CD14-positive monocyte (primary cell): Measurements from ENCODE around the gene ZCCHC4. TPM values are rescaled to one million over a fixed set of nuclear protein-coding genes. Genes with fewer than 3 reads are reported as not detected.
"Not testable (repeated sequence)": the region's sequence is repeated elsewhere in the genome, so short reads cannot be mapped to it uniquely, and the experiment has no call there.

Experiments used
- DNase-seq, 3 donors: peaks; one replicate each; pipeline ENCODE4 v3.0.0-alpha.2; 2011 to 2022
- H2AFZ ChIP-seq: 2 replicates; pipeline ENCODE4 v1.6.0; 2012; ENCODE audit warnings: mild to moderate bottlenecking, low read depth, low read length, inconsistent platforms; ENCODE audit not compliant: insufficient read depth, poor library complexity, severe bottlenecking
- H3K27ac ChIP-seq, 2 donors: 1 replicate in 1 of 2; 2 replicates in 1 of 2; pipeline ENCODE4 v1.5.1; 2012 to 2013; ENCODE audit warnings: low read length in 2 of 2, control low read depth in 1 of 2, inconsistent platforms in 1 of 2, low read depth in 1 of 2, mild to moderate bottlenecking in 1 of 2
- H3K27me3 ChIP-seq, 2 donors: one replicate each; pipeline versions ENCODE4 v1.6.0 to v1.6.1; 2011 to 2013; ENCODE audit warnings: low read length in 2 of 2; ENCODE audit not compliant: control insufficient read depth in 2 of 2, insufficient read depth in 2 of 2
- H3K36me3 ChIP-seq, 2 donors: replicated peaks in 1 of 2; 1 replicate in 1 of 2; 2 replicates in 1 of 2; pipeline versions ENCODE4 v1.5.1 to v1.6.1; 2012 to 2013; ENCODE audit warnings: low read length in 2 of 2, control low read depth in 1 of 2, inconsistent platforms in 1 of 2, mild to moderate bottlenecking in 1 of 2; ENCODE audit not compliant: insufficient read depth in 2 of 2, control insufficient read depth in 1 of 2
- H3K4me1 ChIP-seq, 2 donors: 1 replicate in 1 of 2; 2 replicates in 1 of 2; pipeline versions ENCODE4 v1.5.1 to v1.6.1; 2012 to 2013; ENCODE audit warnings: low read length in 2 of 2, control low read depth in 1 of 2, inconsistent platforms in 1 of 2, mild to moderate bottlenecking in 1 of 2, moderate library complexity in 1 of 2; ENCODE audit not compliant: insufficient read depth in 2 of 2, control insufficient read depth in 1 of 2
- H3K4me2 ChIP-seq: replicated peaks from 2 replicates; pipeline ENCODE3; 2012; ENCODE audit warnings: low read length, moderate library complexity, mild to moderate bottlenecking; ENCODE audit not compliant: poor library complexity, severe bottlenecking; ENCODE audit errors: extremely low read depth
- H3K4me3 ChIP-seq, 3 experiments: fragments of 200-600 bp in 1 of 3; sonication (generic) in 1 of 3; replicated peaks in 1 of 3; 1 replicate in 2 of 3; 2 replicates in 1 of 3; pipeline ENCODE4 v1.5.1; 2011 to 2013; ENCODE audit warnings: low read length in 3 of 3, mild to moderate bottlenecking in 3 of 3, control low read depth in 2 of 3, low read depth in 2 of 3, inconsistent platforms in 1 of 3, moderate library complexity in 1 of 3
- H3K79me2 ChIP-seq: 2 replicates; pipeline ENCODE4 v1.6.0; 2012; ENCODE audit warnings: mild to moderate bottlenecking, control low read depth, inconsistent platforms, low read length, moderate library complexity; ENCODE audit not compliant: insufficient read depth
- H3K9ac ChIP-seq: 2 replicates; pipeline ENCODE4 v1.6.0; 2017; ENCODE audit warnings: low read length, mild to moderate bottlenecking; ENCODE audit not compliant: insufficient read depth, poor library complexity, severe bottlenecking
- H3K9me3 ChIP-seq, 2 donors: replicated peaks in 1 of 2; 1 replicate in 1 of 2; 2 replicates in 1 of 2; pipeline versions ENCODE4 v1.5.1 to v1.6.1; 2012 to 2013; ENCODE audit warnings: low read length in 2 of 2, control low read depth in 1 of 2; ENCODE audit not compliant: control insufficient read depth in 1 of 2, insufficient read depth in 1 of 2
- H4K20me1 ChIP-seq: 2 replicates; pipeline ENCODE4 v1.6.0; 2012; ENCODE audit warnings: mild to moderate bottlenecking, low read length, control low read depth, moderate library complexity; ENCODE audit not compliant: insufficient read depth
- H3K27ac Mint-ChIP-seq, 7 donors: one replicate each; pipeline ENCODE4 v1.8.0; 2020; ENCODE audit warnings: mild to moderate bottlenecking in 7 of 7, mixed read lengths in 7 of 7, moderate library complexity in 6 of 7, inconsistent platforms in 2 of 7
- H3K27me3 Mint-ChIP-seq, 3 donors: one replicate each; pipeline ENCODE4 v1.8.0; 2021 to 2022; ENCODE audit warnings: low read depth in 3 of 3, mild to moderate bottlenecking in 3 of 3, mixed read lengths in 3 of 3, moderate library complexity in 3 of 3, inconsistent platforms in 1 of 3
- H3K36me3 Mint-ChIP-seq, 2 donors: one replicate each; pipeline ENCODE4 v1.8.0; 2020; ENCODE audit warnings: mixed read lengths in 2 of 2, inconsistent platforms in 1 of 2, mild to moderate bottlenecking in 1 of 2
- H3K4me1 Mint-ChIP-seq: one replicate; pipeline ENCODE4 v1.8.0; 2020; ENCODE audit warnings: mild to moderate bottlenecking, mixed read lengths
- H3K4me3 Mint-ChIP-seq, 2 donors: one replicate each; pipeline ENCODE4 v1.8.0; 2020; ENCODE audit warnings: mild to moderate bottlenecking in 2 of 2, mixed read lengths in 2 of 2, moderate library complexity in 1 of 2
- H3K9me3 Mint-ChIP-seq, 7 donors: one replicate each; pipeline ENCODE4 v1.8.0; 2020 to 2022; ENCODE audit warnings: mixed read lengths in 7 of 7, mild to moderate bottlenecking in 6 of 7, moderate library complexity in 6 of 7, inconsistent platforms in 2 of 7
- CTCF ChIP-seq: fragments of 200-600 bp; IDR thresholded peaks from one replicate; pipeline ENCODE4 v1.8.0; 2022; ENCODE audit warnings: antibody characterized with exemption, mild to moderate bottlenecking
- whole genome bisulfite sequencing: methylation state at CpG from one replicate; pipeline ENCODE4 v1.1.5; 2013; ENCODE audit warnings: missing lambda C conversion rate; ENCODE audit not compliant: insufficient coverage; 5-methylcytosine and 5-hydroxymethylcytosine counted together
- intact Hi-C, 2 donors: fragments of 100-400 bp; cut with micrococcal nuclease; formaldehyde crosslinking; loops; one replicate each; pipeline versions ENCODE4 v1.15.0 to v1.15.1; 2023
- polyA plus RNA-seq, 3 donors: library from polyadenylated mRNA; depleted of rRNA in 1 of 3; unstranded in 2 of 3; stranded (reverse) in 1 of 3; fragments of 300-500 nt in 2 of 3; fragments of >200 nt in 1 of 3; fragmentation: Illumina TruSeq in 2 of 3; gene quantifications; 1 replicate in 2 of 3; 2 replicates in 1 of 3; pipeline ENCODE4 v1.2.3, GENCODE V29; 2012 to 2021

ZCCHC4 gene
- polyA plus RNA-seq, 3 donors, result 1.6 to 3.5 (median 3.4) TPM

- H3K4me2 ChIP-seq, result peak overlapping the region; percentile 8
Measured at GRCh38 chr4:25320773-25321172, 8.2 kb downstream of the ZCCHC4 start.

GRCh38 chr4:25321703-25322102, 9.1 kb downstream of the ZCCHC4 start:
- Histone ChIP-seq H3K27me3 (no peaks in the 10 kb centered on the region), H3K4me1 (peaks cover 7 to 13% of the 10 kb centered on the region in 2 donors), H4K20me1 (no peaks in the 10 kb centered on the region), H3K79me2 (no peaks in the 10 kb centered on the region), H3K4me3 (no peak overlapping the region), H3K9ac (no peak overlapping the region), H3K9me3 (no peaks in the 10 kb centered on the region), H3K27ac (no peak overlapping the region), H2AFZ (no peak overlapping the region), H3K4me2 (no peak overlapping the region), H3K36me3 (peaks cover 0 to 10% of the 10 kb centered on the region in 2 donors)
- 100% methylated on average over 1 of the region's 3 CpGs for WGBS
- peak overlapping the region in 5 of 7 donors; percentile 26 to 93 (median 69) for H3K27ac Mint-ChIP-seq
- H3K4me3 Mint-ChIP-seq, result no peak overlapping the region
- H3K36me3 Mint-ChIP-seq, result peaks cover 25 to 47% of the 10 kb centered on the region in 2 donors
- no peak for DNase-seq
- no peak for TF ChIP-seq CTCF
- peaks cover 16% of the 10 kb centered on the region for H3K4me1 Mint-ChIP-seq
- intact Hi-C loops, result no loop called here
- peaks cover 0 to 1% (median 0%) of the 10 kb centered on the region in 3 donors for H3K27me3 Mint-ChIP-seq
- peaks cover 0 to 2% (median 0%) of the 10 kb centered on the region in 7 donors for H3K9me3 Mint-ChIP-seq

More at GRCh38 chr4:25320773-25321172, 8.2 kb downstream of the ZCCHC4 start:
- no peak overlapping the region for H3K9ac ChIP-seq
- no CpG with 5 or more reads among the region's 1 CpG for WGBS
- Mint-ChIP-seq H3K36me3 (peaks cover 34 to 55% of the 10 kb centered on the region in 2 donors), H3K4me1 (peaks cover 16% of the 10 kb centered on the region), H3K27me3 (peaks cover 0 to 1% (median 0%) of the 10 kb centered on the region in 3 donors), H3K9me3 (peaks cover 0 to 2% (median 0%) of the 10 kb centered on the region in 7 donors), H3K27ac (peak overlapping the region; percentile 32 to 93 (median 80)), H3K4me3 (peak overlapping the region in 1 of 2 donors; percentile 19)
- intact Hi-C loops, result no loop called here
- H4K20me1 ChIP-seq, result no peaks in the 10 kb centered on the region
- H3K27ac ChIP-seq, result peak overlapping the region in 1 of 2 donors; percentile 62
- no peak overlapping the region for H2AFZ ChIP-seq
- TF ChIP-seq CTCF, result no peak
- no peaks in the 10 kb centered on the region for H3K27me3 ChIP-seq
- no peaks in the 10 kb centered on the region for H3K9me3 ChIP-seq
- H3K36me3 ChIP-seq, result peaks cover 2 to 19% of the 10 kb centered on the region in 2 donors
- H3K4me1 ChIP-seq, result peaks cover 7 to 13% of the 10 kb centered on the region in 2 donors
- peak; percentile 61 to 86 (median 76) for DNase-seq
- H3K79me2 ChIP-seq, result no peaks in the 10 kb centered on the region
- no peak overlapping the region for H3K4me3 ChIP-seq

- H3K9me3 Mint-ChIP-seq, H2AFZ ChIP-seq, H3K36me3 ChIP-seq, H3K27me3 ChIP-seq, H3K9ac ChIP-seq, H3K27me3 Mint-ChIP-seq, DNase-seq, H3K9me3 ChIP-seq, H3K4me3 Mint-ChIP-seq, H3K4me2 ChIP-seq, H3K79me2 ChIP-seq, H4K20me1 ChIP-seq, H3K27ac ChIP-seq, H3K4me3 ChIP-seq, intact Hi-C loops: not testable (repeated sequence)
- H3K27ac Mint-ChIP-seq, result peak overlapping the region in 1 of 7 donors; percentile 37
- 95% methylated on average over 2 of the region's 3 CpGs for WGBS
- peaks cover 0 to 12% of the 10 kb centered on the region in 2 donors for H3K4me1 ChIP-seq
- peaks cover 8 to 17% of the 10 kb centered on the region in 2 donors for H3K36me3 Mint-ChIP-seq
- peaks cover 11% of the 10 kb centered on the region for H3K4me1 Mint-ChIP-seq
Measured at GRCh38 chr4:25328463-25328862, 15.9 kb downstream of the ZCCHC4 start.
